ENCODE measurements around the gene DCTN2. TPM values are rescaled to one million over a fixed set of nuclear protein-coding genes. Genes with fewer than 3 reads are reported as not detected.

DCTN2 gene
- polyA plus RNA-seq (2012; ENCODE audit: insufficient read depth, insufficient read length, low read depth): 94.2 TPM

- no peaks in the 10 kb centered on the region for H3K9me3 ChIP-seq
- DNase-seq: peak; percentile 97
- no peak for TF ChIP-seq CTCF (IDR thresholded peaks at IDR 0.05; ENCODE audit: low read depth, low read length)
Observed at GRCh38 chr12:57546438-57547287, at the start of gene DCTN2. TSS of gene DCTN2 (minus strand) at chr12:57547192. CDS start at chr12:57547063, 129 bp downstream.

GRCh38 chr12:57593187-57593586, 46.2 kb upstream of the DCTN2 start:
- TF ChIP-seq CTCF (IDR thresholded peaks at IDR 0.05; ENCODE audit: low read depth, low read length): no peak
- Histone ChIP-seq H3K4me3 (ENCODE audit: low read depth, low read length) (no peak overlapping the region), H3K4me1 (no peaks in the 10 kb centered on the region), H3K27me3 (no peaks in the 10 kb centered on the region), H3K36me3 (no peaks in the 10 kb centered on the region), H3K9me3 (no peaks in the 10 kb centered on the region)
- no peak for DNase-seq

More at GRCh38 chr12:57546438-57547287, at the start of gene DCTN2:
- Histone ChIP-seq H3K4me3 (ENCODE audit: low read depth, low read length) (peak within 1 kb of the TSS; percentile 95), H3K36me3 (no peaks in the 10 kb centered on the region; the same call in none of the 2 replicates), H3K4me1 (no peaks in the 10 kb centered on the region), H3K27me3 (no peaks in the 10 kb centered on the region)

GRCh38 chr12:57592551-57593165, 45.7 kb upstream of the DCTN2 start:
- DNase-seq: no peak
- no peak for TF ChIP-seq CTCF (IDR thresholded peaks at IDR 0.05; ENCODE audit: low read depth, low read length)
- no peaks in the 10 kb centered on the region for H3K4me1 ChIP-seq
- H3K4me3 ChIP-seq (ENCODE audit: low read depth, low read length): no peak overlapping the region
- H3K9me3 ChIP-seq: no peaks in the 10 kb centered on the region
- H3K27me3 ChIP-seq: no peaks in the 10 kb centered on the region
- H3K36me3 ChIP-seq: no peaks in the 10 kb centered on the region

- no peak for TF ChIP-seq CTCF (IDR thresholded peaks at IDR 0.05; ENCODE audit: low read depth, low read length)
- H3K27me3 ChIP-seq: no peaks in the 10 kb centered on the region
- no peak for DNase-seq
Observed at GRCh38 chr12:57591782-57592325, 44.9 kb upstream of the DCTN2 start.

GRCh38 chr12:57590864-57591781, 44.1 kb upstream of the DCTN2 start, which contains the start of gene PIP4K2C:
TSS of gene PIP4K2C (plus strand) at chr12:57591192. CDS start at chr12:57591290, 98 bp downstream.
- no peak for TF ChIP-seq CTCF (IDR thresholded peaks at IDR 0.05; ENCODE audit: low read depth, low read length)
- Histone ChIP-seq H3K4me3 (ENCODE audit: low read depth, low read length) (peak within 1 kb of the TSS; percentile 80), H3K4me1 (no peaks in the 10 kb centered on the region), H3K36me3 (no peaks in the 10 kb centered on the region), H3K27me3 (no peaks in the 10 kb centered on the region), H3K9me3 (no peaks in the 10 kb centered on the region)
- peak; percentile 73 for DNase-seq

More at GRCh38 chr12:57591782-57592325, 44.9 kb upstream of the DCTN2 start:
- Histone ChIP-seq H3K9me3 (no peaks in the 10 kb centered on the region), H3K4me1 (no peaks in the 10 kb centered on the region), H3K36me3 (no peaks in the 10 kb centered on the region), H3K4me3 (ENCODE audit: low read depth, low read length) (peak overlapping the region; percentile 80)

Data from BE2C (cell line).